GM18517 (cell line): Measurements from ENCODE around the gene MTURN.
A peak's percentile ranks its signal among the peaks of the same experiment; 100 is the strongest.

Source experiments
- ATAC-seq: cut with Tn5 transposase; IDR thresholded peaks from one replicate; pipeline ENCODE4 v1.9.1; 2021; ENCODE audit warnings: mild to moderate bottlenecking, moderate library complexity; ENCODE audit not compliant: unreplicated experiment

Gene MTURN

GRCh38 chr7:30159163-30159562 lies 24.4 kb downstream of the MTURN start:
- ATAC-seq, result no peak

GRCh38 chr7:30159698-30160143 lies 24.9 kb downstream of the MTURN start:
- no peak for ATAC-seq

GRCh38 chr7:30160329-30160728 lies 25.5 kb downstream of the MTURN start:
- no peak for ATAC-seq

- ATAC-seq, result no peak
Observed at GRCh38 chr7:30162133-30162532, 27.3 kb downstream of the MTURN start.

- peak; percentile 34 for ATAC-seq
Observed at GRCh38 chr7:30162622-30163124, 27.9 kb downstream of the MTURN start.

GRCh38 chr7:30163231-30163894 lies 28.6 kb downstream of the MTURN start:
- peak; percentile 49 for ATAC-seq

GRCh38 chr7:30164567-30164966 lies 29.8 kb downstream of the MTURN start:
- no peak for ATAC-seq

- no peak for ATAC-seq
Observed at GRCh38 chr7:30165590-30165989, 30.8 kb downstream of the MTURN start.

GRCh38 chr7:30166155-30166840 lies 31.5 kb downstream of the MTURN start:
- no peak for ATAC-seq

GRCh38 chr7:30166841-30167235 lies 32.1 kb downstream of the MTURN start:
- no peak for ATAC-seq

- ATAC-seq, result no peak
Observed at GRCh38 chr7:30167901-30168300, 33.1 kb downstream of the MTURN start.

GRCh38 chr7:30168835-30169573 lies 34.2 kb downstream of the MTURN start:
- ATAC-seq, result no peak

GRCh38 chr7:30169579-30169978 lies 34.8 kb downstream of the MTURN start:
- ATAC-seq, result no peak

GRCh38 chr7:30170476-30171205 lies 35.9 kb downstream of the MTURN start:
- no peak for ATAC-seq

GRCh38 chr7:30171766-30172447 lies 37.1 kb downstream of the MTURN start:
- ATAC-seq, result no peak

- ATAC-seq, result no peak
Observed at GRCh38 chr7:30172451-30172850, 37.7 kb downstream of the MTURN start.

- no peak for ATAC-seq
Observed at GRCh38 chr7:30173058-30173897, 38.5 kb downstream of the MTURN start.

- no peak for ATAC-seq
Observed at GRCh38 chr7:30175180-30175579, 40.4 kb downstream of the MTURN start.

GRCh38 chr7:30175636-30176147 lies 40.9 kb downstream of the MTURN start:
- no peak for ATAC-seq
